KOPT-K1 (cell line): ENCODE measurements around the gene ARL5A.
"Not testable (repeated sequence)": the region's sequence is repeated elsewhere in the genome, so short reads cannot be mapped to it uniquely, and the experiment has no call there.

Experiments used
- H3K27ac ChIP-seq: fragments of 200-600 bp; sonication (generic); 2 replicates; pipeline ENCODE4 v1.5.1; 2016; ENCODE audit warnings: antibody characterized with exemption, mild to moderate bottlenecking, low read depth, low read length; ENCODE audit not compliant: poor library complexity, severe bottlenecking
- H3K36me3 ChIP-seq: fragments of 200-600 bp; sonication (generic); 2 replicates; pipeline ENCODE4 v1.5.1; 2017; ENCODE audit warnings: antibody characterized with exemption, mild to moderate bottlenecking, low read length, moderate library complexity; ENCODE audit not compliant: insufficient read depth
- H3K9me3 ChIP-seq: fragments of 200-600 bp; sonication (generic); 2 replicates; pipeline ENCODE4 v1.5.1; 2017; ENCODE audit warnings: antibody characterized with exemption, low read length, mild to moderate bottlenecking; ENCODE audit not compliant: insufficient read depth, poor library complexity, severe bottlenecking

ARL5A gene

DNA sequence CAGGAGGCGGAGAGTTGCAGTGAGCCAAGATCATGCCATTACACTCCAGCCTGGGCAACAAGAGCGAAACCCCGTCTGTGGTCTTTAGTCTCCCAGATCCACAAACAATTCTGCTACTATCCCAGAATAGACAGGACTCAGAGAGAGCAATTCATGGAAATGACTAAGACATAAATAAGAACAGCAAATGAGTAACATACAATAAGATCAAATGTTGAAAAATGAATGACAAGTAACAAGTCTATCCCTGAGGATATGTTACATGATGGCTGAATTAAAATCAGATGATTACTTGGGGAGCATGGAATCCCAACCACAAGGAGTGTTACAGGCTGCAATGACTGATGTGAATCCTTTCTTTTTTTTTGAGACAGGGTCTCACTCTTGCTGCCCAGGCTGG, 10.3 kb downstream of the ARL5A start:
- Histone ChIP-seq H3K27ac (no peak overlapping the region), H3K9me3 (no peaks in the 10 kb centered on the region), H3K36me3 (peaks cover 43% of the 10 kb centered on the region)

DNA sequence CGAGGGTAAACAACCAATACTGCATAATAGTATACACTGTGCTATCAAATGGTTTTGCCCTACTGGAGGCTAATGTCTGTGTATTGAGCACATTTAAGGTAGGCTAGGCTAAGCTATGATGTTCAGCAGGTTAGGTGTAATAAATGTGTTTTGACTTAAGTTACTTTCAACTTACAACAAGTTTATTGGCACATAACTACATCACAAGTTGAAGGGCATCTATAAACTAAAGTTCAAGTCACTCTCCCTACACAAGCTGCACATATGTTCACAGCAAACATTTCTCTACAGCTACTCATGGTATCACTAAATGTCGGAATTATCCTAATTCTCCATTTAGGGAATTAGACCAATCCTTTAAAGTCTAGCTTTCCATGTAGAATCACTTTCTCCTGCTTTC, 11.4 kb downstream of the ARL5A start:
- Histone ChIP-seq H3K36me3 (peaks cover 54% of the 10 kb centered on the region), H3K9me3 (peaks cover 3% of the 10 kb centered on the region), H3K27ac (no peak overlapping the region)

DNA sequence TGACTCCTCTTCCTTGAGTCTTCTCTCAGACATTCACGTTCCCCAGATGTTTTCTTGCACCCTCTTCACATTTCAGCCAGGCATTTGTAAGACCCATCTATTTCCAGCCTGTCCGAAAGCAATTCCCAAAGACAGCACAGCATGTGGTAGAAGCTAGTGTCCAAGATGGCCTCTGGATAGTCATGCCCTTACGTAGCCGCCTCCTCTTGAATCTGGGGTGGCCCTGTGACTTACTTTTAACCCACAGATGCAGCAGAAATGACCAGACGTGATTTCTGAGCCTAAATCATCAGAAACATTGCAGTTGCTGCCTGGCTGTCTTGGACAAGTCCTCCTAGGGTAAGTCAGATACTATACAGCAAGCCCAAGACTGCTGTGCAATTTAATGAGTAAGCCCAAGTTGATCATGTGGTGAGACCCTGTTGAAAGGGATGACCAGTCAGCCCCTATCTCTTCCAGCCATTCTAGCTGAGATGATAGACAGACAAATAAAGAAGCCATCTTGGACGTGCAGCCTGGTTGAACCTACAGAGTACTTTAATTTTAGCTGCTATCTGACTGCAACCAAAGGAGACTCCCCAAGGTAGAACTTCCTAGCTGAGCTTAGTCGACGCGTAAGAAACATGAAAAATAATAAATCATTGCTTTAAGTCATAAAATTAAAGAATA, 12.3 kb downstream of the ARL5A start:
- Histone ChIP-seq H3K36me3 (peaks cover 60% of the 10 kb centered on the region), H3K27ac (no peak overlapping the region), H3K9me3 (peaks cover 8% of the 10 kb centered on the region)

DNA sequence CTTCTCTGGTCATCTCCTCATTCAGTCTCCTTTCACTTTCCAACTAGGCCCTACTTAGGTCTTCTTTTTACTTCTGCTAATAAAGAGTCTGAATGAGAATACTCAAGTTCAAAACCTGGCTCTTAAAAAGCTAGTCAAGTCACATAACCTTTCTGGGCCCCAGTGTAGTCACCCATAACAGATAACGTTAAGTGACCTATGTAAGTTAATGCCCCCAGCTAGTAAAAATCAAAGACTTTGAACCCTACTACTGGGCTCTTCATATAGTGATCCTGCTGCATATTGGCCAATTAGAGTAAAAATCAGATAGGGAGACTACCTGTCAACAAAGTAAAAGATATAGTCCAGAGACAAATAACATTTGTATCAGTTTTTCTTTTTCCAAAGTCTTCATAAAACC, 17.7 kb downstream of the ARL5A start:
- H3K36me3 ChIP-seq, result peaks cover 82% of the 10 kb centered on the region
- H3K9me3 ChIP-seq, result peaks cover 8% of the 10 kb centered on the region
- H3K27ac ChIP-seq, result no peak overlapping the region

DNA sequence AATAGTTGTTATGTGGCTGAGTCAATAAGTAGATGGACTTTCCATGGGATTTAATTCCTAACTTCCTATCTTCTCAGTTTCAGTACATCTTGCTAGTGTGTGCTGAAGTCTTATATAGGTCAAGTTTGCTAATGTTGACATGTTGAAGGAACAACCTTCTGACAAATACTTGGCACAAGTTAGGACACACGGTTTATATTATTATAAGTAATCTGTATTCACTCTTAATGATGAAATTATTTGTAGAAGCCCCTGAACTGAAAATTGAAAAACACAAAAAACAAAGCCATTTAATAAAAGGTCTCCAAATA, 19.2 kb downstream of the ARL5A start:
- H3K36me3 ChIP-seq, result peaks cover 85% of the 10 kb centered on the region
- H3K27ac ChIP-seq, result no peak overlapping the region
- peaks cover 8% of the 10 kb centered on the region for H3K9me3 ChIP-seq

DNA sequence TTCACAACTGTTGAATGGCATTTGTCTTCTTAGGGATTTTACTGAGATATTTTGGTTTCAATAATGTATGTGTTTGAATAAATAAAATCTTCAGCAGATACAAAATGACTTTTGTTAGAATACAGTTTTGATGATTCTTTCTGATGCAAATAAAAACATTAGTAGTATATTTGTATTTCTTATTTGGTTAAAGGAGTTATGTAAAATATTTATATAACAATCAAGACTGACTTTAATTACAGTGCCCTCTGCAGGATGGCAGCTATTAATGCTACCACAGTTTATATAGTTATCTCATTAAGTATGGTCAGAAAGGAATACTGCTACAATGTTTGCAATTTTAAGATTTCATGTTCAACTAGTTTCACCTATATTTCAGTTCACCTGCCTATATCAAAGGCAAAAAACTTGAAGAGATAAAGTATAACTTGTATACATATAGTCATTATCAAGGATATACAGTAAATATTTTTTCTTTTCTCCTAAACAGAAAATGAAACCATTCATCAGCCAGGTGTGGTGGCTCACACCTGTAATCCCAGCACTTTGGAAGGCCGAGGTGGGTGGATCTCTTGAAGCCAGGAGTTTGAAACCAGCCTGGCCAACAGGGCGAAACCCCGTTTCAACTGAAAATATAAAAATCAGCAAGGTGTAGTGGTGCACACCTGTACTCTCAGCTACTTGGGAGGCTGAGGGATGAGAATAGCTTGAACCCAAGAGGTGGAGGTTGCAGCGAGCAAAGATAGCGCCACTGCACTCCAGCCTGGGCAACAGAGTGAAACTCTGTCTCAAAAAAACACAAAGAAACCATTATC, 19.8 kb downstream of the ARL5A start:
- Histone ChIP-seq H3K9me3 (peaks cover 8% of the 10 kb centered on the region), H3K27ac (no peak overlapping the region), H3K36me3 (peaks cover 84% of the 10 kb centered on the region)

DNA sequence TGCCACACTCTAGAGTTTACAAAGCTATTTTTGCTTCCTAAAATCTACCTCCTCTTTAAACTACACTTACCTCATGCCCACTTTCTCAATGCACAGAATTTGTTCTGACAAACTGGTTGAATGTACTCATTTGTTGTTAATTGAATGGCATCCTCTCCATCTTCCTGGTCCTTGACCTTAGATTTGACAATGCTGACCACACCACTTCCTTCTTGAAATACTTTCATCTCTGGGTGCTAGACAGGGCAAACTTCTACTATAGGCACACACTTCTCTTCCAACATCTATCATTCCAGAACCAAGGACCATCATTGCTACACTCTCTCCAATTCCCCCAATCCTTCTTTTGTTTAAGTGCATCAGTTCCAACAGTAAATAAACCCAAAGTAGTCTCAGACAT, 22.3 kb downstream of the ARL5A start:
- H3K27ac ChIP-seq, result no peak overlapping the region
- H3K9me3 ChIP-seq, result no peaks in the 10 kb centered on the region
- H3K36me3 ChIP-seq, result peaks cover 86% of the 10 kb centered on the region

DNA sequence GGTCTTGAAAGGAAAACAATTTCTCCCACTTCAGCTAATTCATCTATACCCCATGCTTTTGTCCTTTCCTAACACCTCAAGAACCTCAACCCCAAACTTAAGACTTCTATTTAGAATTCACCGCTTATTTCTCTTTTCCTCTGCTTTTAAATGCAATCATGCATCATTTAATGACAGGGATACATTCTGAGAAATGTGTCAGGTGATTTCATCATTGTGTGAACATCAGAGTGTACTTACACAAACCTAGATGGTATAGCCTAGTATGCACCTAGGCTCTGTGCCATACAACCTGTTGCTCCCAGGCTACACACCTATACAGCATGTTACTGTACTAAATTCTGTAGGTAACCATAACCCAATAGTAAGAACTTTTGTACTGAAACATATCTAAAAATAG, 22.9 kb downstream of the ARL5A start:
- H3K36me3 ChIP-seq, result peaks cover 84% of the 10 kb centered on the region
- no peaks in the 10 kb centered on the region for H3K9me3 ChIP-seq
- no peak overlapping the region for H3K27ac ChIP-seq

DNA sequence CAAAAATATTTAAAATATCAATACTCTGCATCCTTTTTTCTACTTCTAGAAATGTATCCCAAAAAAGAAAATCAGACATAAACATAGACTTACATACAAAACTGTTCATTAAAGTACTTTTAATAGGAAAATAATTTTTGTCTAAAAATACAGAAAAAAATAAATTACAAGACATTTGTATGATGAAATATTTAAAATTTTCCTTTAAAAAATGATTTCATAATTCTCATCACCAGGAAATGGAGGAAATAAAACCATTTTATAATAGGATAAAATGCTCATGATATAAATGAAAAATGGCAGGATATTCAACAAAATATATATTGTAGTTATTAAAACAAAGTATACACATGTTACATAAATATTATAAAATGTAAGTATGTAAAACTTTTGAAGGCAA, 24.4 kb downstream of the ARL5A start:
- peaks cover 75% of the 10 kb centered on the region for H3K36me3 ChIP-seq
- H3K9me3 ChIP-seq, result no peaks in the 10 kb centered on the region
- H3K27ac ChIP-seq, result no peak overlapping the region

DNA sequence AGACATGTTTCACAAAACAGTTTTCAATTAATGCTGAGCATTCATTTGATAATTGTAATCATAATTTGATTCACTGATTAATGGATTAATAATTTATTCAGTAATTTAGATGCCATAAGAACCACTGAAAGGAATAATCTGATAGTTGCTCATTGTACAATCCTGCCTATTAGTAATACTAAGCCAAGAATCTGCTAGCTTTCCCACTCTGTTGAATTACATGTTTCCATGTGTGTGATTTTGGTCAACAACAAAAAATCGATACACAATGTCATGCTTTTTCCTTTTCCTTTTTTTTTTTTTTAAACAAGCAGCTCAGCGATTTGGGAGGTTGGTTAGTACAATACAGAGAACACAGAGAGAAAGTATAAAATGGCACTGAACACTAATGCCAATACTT, 25.9 kb downstream of the ARL5A start:
- H3K9me3 ChIP-seq, result no peaks in the 10 kb centered on the region
- no peak overlapping the region for H3K27ac ChIP-seq
- peaks cover 66% of the 10 kb centered on the region for H3K36me3 ChIP-seq

DNA sequence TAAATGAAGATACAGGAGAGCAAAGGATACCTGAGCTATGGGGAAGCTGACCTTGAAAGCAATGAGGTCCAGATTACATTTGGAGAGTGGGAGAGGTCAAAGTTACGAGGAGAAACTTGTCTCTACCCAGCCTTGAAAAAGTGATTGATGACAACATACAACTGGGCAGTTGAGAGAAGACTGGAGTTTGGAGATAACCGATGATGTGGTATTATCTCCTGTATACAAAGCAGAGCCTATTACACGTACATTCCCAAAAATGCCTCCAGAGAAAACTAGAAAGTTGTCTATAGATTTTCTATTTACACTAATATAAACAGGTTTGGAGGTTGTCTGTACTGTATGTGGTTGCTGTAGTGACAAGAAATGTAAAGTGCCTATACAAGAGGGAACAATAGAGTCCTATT, 28.3 kb downstream of the ARL5A start:
- Histone ChIP-seq H3K27ac (no peak overlapping the region), H3K36me3 (peaks cover 56% of the 10 kb centered on the region), H3K9me3 (no peaks in the 10 kb centered on the region)

DNA sequence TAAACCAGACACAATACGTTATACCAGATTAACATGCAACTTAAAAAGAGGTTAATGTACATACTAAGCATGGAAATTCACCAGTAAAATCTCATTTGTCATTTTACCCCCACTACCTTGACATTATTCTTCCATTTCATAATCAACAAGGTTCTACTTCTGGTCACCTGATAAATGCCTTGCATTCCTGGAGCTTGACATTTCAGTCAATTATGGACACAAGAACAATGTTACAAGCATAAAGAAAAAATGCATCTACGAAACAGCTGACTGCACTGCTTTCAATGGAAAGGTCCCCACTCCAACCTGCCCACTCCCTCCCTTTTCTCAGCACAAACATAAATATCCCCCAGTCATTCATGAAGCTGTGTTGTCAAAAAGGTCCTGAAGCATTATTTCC, 31.4 kb downstream of the ARL5A start:
- no peak overlapping the region for H3K27ac ChIP-seq
- H3K9me3 ChIP-seq, result no peaks in the 10 kb centered on the region
- peaks cover 28% of the 10 kb centered on the region for H3K36me3 ChIP-seq

DNA sequence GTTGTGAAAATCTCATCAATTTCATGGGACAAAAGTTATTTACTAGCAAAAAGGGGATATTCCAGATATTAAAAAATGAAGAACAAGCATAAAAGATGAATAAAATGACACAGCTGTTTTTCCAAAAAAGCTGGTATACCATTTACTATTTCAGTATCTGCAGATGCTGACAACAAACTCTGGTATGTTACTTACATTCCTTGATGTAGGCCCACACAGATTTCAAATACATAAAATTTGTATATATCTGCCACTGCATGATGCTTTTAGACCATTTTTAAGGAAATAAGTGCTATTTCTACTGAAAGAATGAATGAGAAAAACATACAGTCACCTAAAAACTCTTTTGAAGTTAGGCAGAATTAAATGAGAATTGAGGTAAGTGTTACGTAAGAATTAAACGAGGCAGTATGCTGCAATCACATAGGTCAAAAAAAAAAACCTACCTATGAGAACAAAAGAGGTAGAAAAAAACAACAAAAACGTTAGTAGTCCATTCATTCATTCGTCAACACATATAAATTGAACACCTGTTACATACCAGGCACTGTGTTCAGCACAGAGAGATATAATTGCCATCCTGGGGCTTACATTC, 32.5 kb downstream of the ARL5A start:
- no peak overlapping the region for H3K27ac ChIP-seq
- peaks cover 20% of the 10 kb centered on the region for H3K36me3 ChIP-seq
- no peaks in the 10 kb centered on the region for H3K9me3 ChIP-seq

DNA sequence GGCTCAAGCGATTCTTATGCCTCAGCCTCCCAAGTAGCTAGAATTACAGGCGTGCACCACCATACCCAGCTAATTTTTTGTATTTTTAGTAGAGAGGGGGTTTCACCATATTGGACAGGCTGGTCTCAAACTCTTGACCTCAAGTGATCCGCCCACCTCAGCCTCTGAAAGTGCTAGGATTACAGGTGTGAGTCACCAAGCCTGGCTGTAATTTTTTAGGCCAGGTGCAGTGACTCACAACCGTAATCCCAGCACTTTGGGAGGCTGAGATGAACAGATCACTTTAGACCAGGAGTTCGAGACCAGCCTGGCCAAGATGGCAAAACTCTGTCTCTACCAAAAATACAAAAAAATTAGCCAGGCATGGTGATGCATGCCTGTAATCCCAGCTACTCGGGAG, 33.8 kb downstream of the ARL5A start:
- H3K27ac ChIP-seq, H3K9me3 ChIP-seq: not testable (repeated sequence)
- peaks cover 12% of the 10 kb centered on the region for H3K36me3 ChIP-seq

DNA sequence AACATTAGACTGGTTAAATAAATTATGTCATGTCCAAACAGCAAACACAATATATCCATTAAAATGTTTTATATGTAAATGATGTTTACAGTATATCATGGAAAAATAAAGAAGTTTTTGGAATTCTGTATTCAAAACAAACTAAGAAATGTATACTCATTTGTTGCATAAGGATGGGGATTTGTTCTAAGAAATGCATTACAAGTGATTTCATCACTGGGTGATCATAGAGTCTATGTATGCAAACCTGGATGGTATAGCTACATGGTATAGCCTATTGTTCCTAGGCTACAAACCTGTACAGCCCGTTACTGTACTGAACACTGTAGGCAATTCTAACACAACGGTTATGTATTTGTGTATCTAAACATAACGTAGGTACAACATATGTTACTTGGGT, 35.1 kb downstream of the ARL5A start:
- peaks cover 12% of the 10 kb centered on the region for H3K36me3 ChIP-seq
- H3K27ac ChIP-seq, result no peak overlapping the region
- H3K9me3 ChIP-seq, result no peaks in the 10 kb centered on the region

DNA sequence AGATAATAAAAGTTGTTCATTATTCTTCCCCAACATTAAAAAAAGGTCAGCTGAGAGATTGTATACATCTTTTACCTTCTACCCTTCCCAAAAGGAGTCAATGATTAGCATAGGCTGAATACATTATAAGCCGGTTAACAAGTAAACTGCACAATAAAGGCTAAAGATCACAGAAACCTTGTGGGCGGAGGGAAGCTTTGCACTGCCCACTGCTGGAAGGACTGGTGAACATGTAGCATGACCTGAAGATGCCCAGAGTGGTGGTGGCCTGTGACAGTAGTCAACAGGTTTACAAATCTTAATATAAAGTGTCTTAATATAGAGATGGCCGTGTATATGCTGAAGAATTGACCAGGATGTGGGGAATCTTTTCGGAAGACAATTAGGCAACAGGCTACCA, 35.6 kb downstream of the ARL5A start:
- Histone ChIP-seq H3K9me3 (no peaks in the 10 kb centered on the region), H3K27ac (no peak overlapping the region), H3K36me3 (peaks cover 12% of the 10 kb centered on the region)
